ENCODE measurements around the gene FRRS1L.

The FRRS1L gene

GRCh38 chr9:109107402-109108240 is 59.4 kb downstream of the FRRS1L start:
- no peak for TF ChIP-seq YY1 (IDR thresholded peaks at IDR 0.05; ENCODE audit: low read depth)
- TF ChIP-seq TAF1 (IDR thresholded peaks at IDR 0.05; ENCODE audit: low read depth), result no peak
- no peak for TF ChIP-seq TCF12 (IDR thresholded peaks at IDR 0.05; ENCODE audit: low read depth)
- no peak for TF ChIP-seq CEBPB (IDR thresholded peaks at IDR 0.05)
- no peak for TF ChIP-seq REST (IDR thresholded peaks at IDR 0.05; ENCODE audit: low read depth)
- TF ChIP-seq EGR1 (IDR thresholded peaks at IDR 0.05), result no peak
- no peak for TF ChIP-seq CREB1 (IDR thresholded peaks at IDR 0.05; ENCODE audit: low read depth)
- no peak for TF ChIP-seq TEAD4 (IDR thresholded peaks at IDR 0.05)
- TF ChIP-seq MAX (IDR thresholded peaks at IDR 0.05), result no peak
- TF ChIP-seq ZBTB7A (IDR thresholded peaks at IDR 0.05; ENCODE audit: low read depth), result no peak
- no peak for TF ChIP-seq USF1 (IDR thresholded peaks at IDR 0.05)
- no peak for TF ChIP-seq EP300 (IDR thresholded peaks at IDR 0.05; ENCODE audit: borderline replicate concordance)
- no peak for TF ChIP-seq RAD21 (IDR thresholded peaks at IDR 0.05; ENCODE audit: low read depth)

GRCh38 chr9:109101810-109102209 is 65.2 kb downstream of the FRRS1L start:
- TF ChIP-seq YY1 (IDR thresholded peaks at IDR 0.05; ENCODE audit: low read depth) (no peak), EP300 (IDR thresholded peaks at IDR 0.05; ENCODE audit: borderline replicate concordance) (no peak), NFIC (IDR thresholded peaks at IDR 0.05) (peak; percentile 54; the same call in 1 of the 2 replicates), TAF1 (IDR thresholded peaks at IDR 0.05; ENCODE audit: low read depth) (no peak)

GRCh38 chr9:109101202-109101595 is 65.8 kb downstream of the FRRS1L start:
- no peak for TF ChIP-seq EGR1 (IDR thresholded peaks at IDR 0.05)
- TF ChIP-seq CREB1 (IDR thresholded peaks at IDR 0.05; ENCODE audit: low read depth), result no peak
- TF ChIP-seq ZBTB7A (IDR thresholded peaks at IDR 0.05; ENCODE audit: low read depth), result no peak
- TF ChIP-seq TAF1 (IDR thresholded peaks at IDR 0.05; ENCODE audit: low read depth), result no peak
- TF ChIP-seq NFIC (IDR thresholded peaks at IDR 0.05), result no peak
- TF ChIP-seq USF1 (IDR thresholded peaks at IDR 0.05), result no peak
- TF ChIP-seq FOXM1 (IDR thresholded peaks at IDR 0.05; ENCODE audit: borderline replicate concordance, low read depth), result no peak

- TF ChIP-seq MAX (IDR thresholded peaks at IDR 0.05) (no peak), TAF1 (IDR thresholded peaks at IDR 0.05; ENCODE audit: low read depth) (no peak), NFIC (IDR thresholded peaks at IDR 0.05) (no peak), CREB1 (IDR thresholded peaks at IDR 0.05; ENCODE audit: low read depth) (no peak), YY1 (IDR thresholded peaks at IDR 0.05; ENCODE audit: low read depth) (no peak), TCF12 (IDR thresholded peaks at IDR 0.05; ENCODE audit: low read depth) (no peak), RAD21 (IDR thresholded peaks at IDR 0.05; ENCODE audit: low read depth) (no peak), REST (IDR thresholded peaks at IDR 0.05; ENCODE audit: low read depth) (no peak), USF1 (IDR thresholded peaks at IDR 0.05) (no peak), EGR1 (IDR thresholded peaks at IDR 0.05) (no peak)
These were observed 66.4 kb downstream of the FRRS1L start for GRCh38 chr9:109100543-109101201.

- TF ChIP-seq EGR1 (IDR thresholded peaks at IDR 0.05), result no peak
- no peak for TF ChIP-seq EP300 (IDR thresholded peaks at IDR 0.05; ENCODE audit: borderline replicate concordance)
- no peak for TF ChIP-seq TAF1 (IDR thresholded peaks at IDR 0.05; ENCODE audit: low read depth)
- TF ChIP-seq FOXM1 (IDR thresholded peaks at IDR 0.05; ENCODE audit: borderline replicate concordance, low read depth), result no peak
- no peak for TF ChIP-seq MAX (IDR thresholded peaks at IDR 0.05)
- no peak for TF ChIP-seq CREB1 (IDR thresholded peaks at IDR 0.05; ENCODE audit: low read depth)
- no peak for TF ChIP-seq YY1 (IDR thresholded peaks at IDR 0.05; ENCODE audit: low read depth)
- TF ChIP-seq USF1 (IDR thresholded peaks at IDR 0.05), result no peak
- TF ChIP-seq TEAD4 (IDR thresholded peaks at IDR 0.05), result no peak
- TF ChIP-seq ZBTB7A (IDR thresholded peaks at IDR 0.05; ENCODE audit: low read depth), result no peak
- TF ChIP-seq RAD21 (IDR thresholded peaks at IDR 0.05; ENCODE audit: low read depth), result no peak
- no peak for TF ChIP-seq TCF12 (IDR thresholded peaks at IDR 0.05; ENCODE audit: low read depth)
- no peak for TF ChIP-seq NFIC (IDR thresholded peaks at IDR 0.05)
- TF ChIP-seq REST (IDR thresholded peaks at IDR 0.05; ENCODE audit: low read depth), result no peak
- TF ChIP-seq CEBPB (IDR thresholded peaks at IDR 0.05), result no peak
These were observed 68.1 kb downstream of the FRRS1L start for GRCh38 chr9:109098960-109099308.

All from Ishikawa (cell line).